ENCODE data around the gene PAPSS2. TPM values are rescaled to one million over a fixed set of nuclear protein-coding genes. Genes with fewer than 3 reads are reported as not detected.

The PAPSS2 gene
- total and polyA plus RNA-seq, 4 donors = 24.3 to 86.5 (median 59.3) TPM

GRCh38 chr10:87716348-87716670, 56.6 kb downstream of the PAPSS2 start:
- H3K4me3 ChIP-seq (ENCODE audit: low read depth in 1 of 3, low read length in 3 of 3) = no peak overlapping the region
- no peak for DNase-seq (ENCODE audit: low spot score)
- no peak overlapping the region for H3K27ac ChIP-seq (ENCODE audit: low read depth in 1 of 2, low read length in 2 of 2)
- no peak for TF ChIP-seq EGR1 (IDR thresholded peaks at IDR 0.05; ENCODE audit: low read depth in 2 of 2)
- H3K36me3 ChIP-seq (ENCODE audit: control insufficient read depth in 4 of 4, insufficient read depth in 3 of 4, low read depth in 1 of 4, low read length in 3 of 4) = peaks cover 5 to 39% (median 23%) of the 10 kb centered on the region in 4 donors
- no peaks in the 10 kb centered on the region for H3K9me3 ChIP-seq (ENCODE audit: control insufficient read depth in 4 of 4, low read length in 3 of 4)
- WGBS = 75% methylated on average over 4 of the region's 4 CpGs
- no peaks in the 10 kb centered on the region for H3K4me1 ChIP-seq (ENCODE audit: control insufficient read depth in 4 of 4, insufficient read depth in 4 of 4, low read length in 3 of 4)
- no peaks in the 10 kb centered on the region for H3K27me3 ChIP-seq (ENCODE audit: control insufficient read depth in 4 of 4, insufficient read depth in 4 of 4, low read length in 3 of 4)
- no peak overlapping the region for H3K9ac ChIP-seq (ENCODE audit: low read depth in 1 of 2, low read length in 2 of 2)

GRCh38 chr10:87720665-87721064, 61.0 kb downstream of the PAPSS2 start:
- no peak for TF ChIP-seq GABPA (IDR thresholded peaks at IDR 0.05 in 1 of 2, conservative IDR thresholded peaks at IDR 0.05 in 1 of 2)
- TF ChIP-seq FOXA1 (IDR thresholded peaks at IDR 0.05) = no peak
- 99% methylated on average over 1 of the region's 1 CpG for WGBS
- Histone ChIP-seq H3K27me3 (ENCODE audit: control insufficient read depth in 4 of 4, insufficient read depth in 4 of 4, low read length in 3 of 4) (no peaks in the 10 kb centered on the region), H3K9ac (ENCODE audit: low read depth in 1 of 2, low read length in 2 of 2) (no peak overlapping the region), H3K4me1 (ENCODE audit: control insufficient read depth in 4 of 4, insufficient read depth in 4 of 4, low read length in 3 of 4) (no peaks in the 10 kb centered on the region), H3K9me3 (ENCODE audit: control insufficient read depth in 4 of 4, low read length in 3 of 4) (no peaks in the 10 kb centered on the region), H3K4me3 (ENCODE audit: low read depth in 1 of 3, low read length in 3 of 3) (no peak overlapping the region), H3K36me3 (ENCODE audit: control insufficient read depth in 4 of 4, insufficient read depth in 3 of 4, low read depth in 1 of 4, low read length in 3 of 4) (peaks cover 2 to 20% (median 11%) of the 10 kb centered on the region in 4 donors), H3K27ac (ENCODE audit: low read depth in 1 of 2, low read length in 2 of 2) (no peak overlapping the region)
- DNase-seq (ENCODE audit: low spot score) = no peak

DNA sequence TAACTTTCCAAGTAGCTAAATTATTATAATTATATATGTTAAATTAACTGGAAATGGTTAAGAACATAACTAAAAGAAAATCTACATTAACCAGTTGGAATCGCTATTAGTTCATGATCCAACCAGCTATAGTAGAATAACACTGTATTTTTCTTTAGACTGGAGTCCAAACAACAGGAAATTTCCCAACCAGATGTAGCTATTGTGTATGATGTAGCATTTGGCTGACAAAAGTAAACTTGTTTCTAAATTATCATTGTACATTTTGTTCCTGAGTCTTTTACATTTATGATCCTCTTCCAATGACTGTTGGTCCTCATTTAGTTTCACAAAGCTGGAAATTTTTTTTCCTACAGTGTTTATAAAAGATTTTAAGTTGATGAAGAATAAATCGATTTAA, 62.1 kb downstream of the PAPSS2 start:
- TF ChIP-seq RAD21 (IDR thresholded peaks at IDR 0.05) = no peak
- TF ChIP-seq, protein P1, sequence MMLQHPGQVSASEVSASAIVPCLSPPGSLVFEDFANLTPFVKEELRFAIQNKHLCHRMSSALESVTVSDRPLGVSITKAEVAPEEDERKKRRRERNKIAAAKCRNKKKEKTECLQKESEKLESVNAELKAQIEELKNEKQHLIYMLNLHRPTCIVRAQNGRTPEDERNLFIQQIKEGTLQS (IDR thresholded peaks at IDR 0.05) = no peak
- TF ChIP-seq, protein P2, sequence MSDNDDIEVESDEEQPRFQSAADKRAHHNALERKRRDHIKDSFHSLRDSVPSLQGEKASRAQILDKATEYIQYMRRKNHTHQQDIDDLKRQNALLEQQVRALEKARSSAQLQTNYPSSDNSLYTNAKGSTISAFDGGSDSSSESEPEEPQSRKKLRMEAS (IDR thresholded peaks at IDR 0.05) = no peak
- no peak overlapping the region for H3K27ac ChIP-seq (ENCODE audit: low read depth in 1 of 2, low read length in 2 of 2)
- H3K9ac ChIP-seq (ENCODE audit: low read depth in 1 of 2, low read length in 2 of 2) = no peak overlapping the region
- no peaks in the 10 kb centered on the region for H3K27me3 ChIP-seq (ENCODE audit: control insufficient read depth in 4 of 4, insufficient read depth in 4 of 4, low read length in 3 of 4)
- H3K36me3 ChIP-seq (ENCODE audit: control insufficient read depth in 4 of 4, insufficient read depth in 3 of 4, low read depth in 1 of 4, low read length in 3 of 4) = peaks cover 4 to 20% (median 7%) of the 10 kb centered on the region in 4 donors
- H3K4me1 ChIP-seq (ENCODE audit: control insufficient read depth in 4 of 4, insufficient read depth in 4 of 4, low read length in 3 of 4) = no peaks in the 10 kb centered on the region
- H3K9me3 ChIP-seq (ENCODE audit: control insufficient read depth in 4 of 4, low read length in 3 of 4) = no peaks in the 10 kb centered on the region
- 90% methylated on average over 2 of the region's 2 CpGs for WGBS
- no peak for DNase-seq (ENCODE audit: low spot score)
- H3K4me3 ChIP-seq (ENCODE audit: low read depth in 1 of 3, low read length in 3 of 3) = no peak overlapping the region

DNA sequence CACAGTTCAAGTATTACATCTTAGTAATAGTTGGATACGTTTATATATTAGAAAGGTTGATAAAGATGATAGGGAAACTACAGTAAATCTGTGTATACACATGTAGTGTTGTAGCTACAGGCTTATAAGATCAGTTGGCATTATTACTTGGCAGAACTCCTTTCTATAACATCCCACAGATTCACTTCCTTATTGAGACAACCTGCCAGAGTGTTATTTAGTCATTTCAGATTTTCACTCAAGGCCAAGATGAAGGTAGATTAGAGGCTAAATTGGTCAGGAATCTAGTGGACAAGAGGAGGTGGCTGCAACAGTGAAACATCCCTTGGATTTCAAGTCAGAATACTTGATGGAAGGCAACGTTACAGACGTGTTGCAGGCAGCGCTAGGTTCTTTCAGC, 63.0 kb downstream of the PAPSS2 start:
- H3K27ac ChIP-seq (ENCODE audit: low read depth in 1 of 2, low read length in 2 of 2) = no peak overlapping the region
- no peak for DNase-seq (ENCODE audit: low spot score)
- WGBS = 82% methylated on average over 4 of the region's 4 CpGs
- no peak overlapping the region for H3K4me3 ChIP-seq (ENCODE audit: low read depth in 1 of 3, low read length in 3 of 3)
- H3K27me3 ChIP-seq (ENCODE audit: control insufficient read depth in 4 of 4, insufficient read depth in 4 of 4, low read length in 3 of 4) = no peaks in the 10 kb centered on the region
- H3K4me1 ChIP-seq (ENCODE audit: control insufficient read depth in 4 of 4, insufficient read depth in 4 of 4, low read length in 3 of 4) = no peaks in the 10 kb centered on the region
- TF ChIP-seq EGR1 (IDR thresholded peaks at IDR 0.05; ENCODE audit: low read depth in 2 of 2) = no peak
- no peak for TF ChIP-seq HNF4A (conservative IDR thresholded peaks at IDR 0.05)
- no peak for TF ChIP-seq TAF1 (conservative IDR thresholded peaks at IDR 0.05)
- no peak for TF ChIP-seq FOXA2 (IDR thresholded peaks at IDR 0.05)
- no peak for TF ChIP-seq NR2F2 (IDR thresholded peaks at IDR 0.05)
- no peak for TF ChIP-seq JUND (IDR thresholded peaks at IDR 0.05)
- TF ChIP-seq, protein P1 (IDR thresholded peaks at IDR 0.05) = no peak
- H3K36me3 ChIP-seq (ENCODE audit: control insufficient read depth in 4 of 4, insufficient read depth in 3 of 4, low read depth in 1 of 4, low read length in 3 of 4) = peaks cover 1 to 16% (median 10%) of the 10 kb centered on the region in 4 donors
- H3K9me3 ChIP-seq (ENCODE audit: control insufficient read depth in 4 of 4, low read length in 3 of 4) = no peaks in the 10 kb centered on the region
- H3K9ac ChIP-seq (ENCODE audit: low read depth in 1 of 2, low read length in 2 of 2) = no peak overlapping the region

Measured in liver (tissue), 9 donors.